OCI-LY3 (cell line): ENCODE measurements around the gene FOLR3.

Source experiments
- CTCF ChIP-seq: fragments of 200-600, 300-600 bp; sonication (generic); IDR thresholded peaks from 2 replicates; pipeline ENCODE4 v1.5.1; 2014; ENCODE audit warnings: antibody characterized with exemption, low read length, low read depth
- EZH2phosphoT487 ChIP-seq: fragments of 200-600 bp; shearing (Covaris generic); IDR thresholded peaks from 2 replicates; pipeline ENCODE4 v1.6.1; 2018; ENCODE audit warnings: antibody characterized with exemption, mixed run types, low read depth

GRCh38 chr11:72091292-72091691 lies 44.2 kb upstream of the FOLR3 start:
- TF ChIP-seq CTCF (peak; percentile 96), EZH2phosphoT487 (no peak)
